ENCODE data around the gene NCAM1. TPM values are rescaled to one million over a fixed set of nuclear protein-coding genes. Genes with fewer than 3 reads are reported as not detected.

NCAM1 gene
- total RNA-seq, 1 donor from 2014 or later: 33.6 TPM

DNA sequence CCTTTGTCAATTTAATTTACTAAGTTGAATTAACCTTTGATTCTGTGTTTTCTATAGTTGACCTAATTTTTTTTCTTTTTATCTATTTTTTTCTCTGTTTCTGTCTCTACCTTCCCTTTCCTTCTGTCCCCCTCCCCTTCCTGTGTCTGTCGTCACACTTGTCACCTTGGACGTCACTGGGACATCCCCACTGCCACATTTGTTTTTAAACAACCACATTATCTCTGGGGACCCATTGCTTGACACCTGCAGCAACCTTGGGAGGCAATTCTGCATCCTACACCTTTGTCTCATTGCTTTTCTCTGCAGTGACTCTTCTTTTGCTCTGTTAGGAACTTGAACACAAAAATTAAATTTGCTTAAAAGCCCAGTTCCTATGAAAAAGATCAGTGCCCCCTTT lies 301.4 kb downstream of the NCAM1 start:
- DNase-seq (ENCODE audit: extremely low spot score in 2 of 2): no peak
- TF ChIP-seq POLR2AphosphoS5 (IDR thresholded peaks at IDR 0.05; ENCODE audit: insufficient read depth in 1 of 2, low read depth in 1 of 2) (no peak), POLR2A (IDR thresholded peaks at IDR 0.05) (no peak)
- TF ChIP-seq, protein P1, sequence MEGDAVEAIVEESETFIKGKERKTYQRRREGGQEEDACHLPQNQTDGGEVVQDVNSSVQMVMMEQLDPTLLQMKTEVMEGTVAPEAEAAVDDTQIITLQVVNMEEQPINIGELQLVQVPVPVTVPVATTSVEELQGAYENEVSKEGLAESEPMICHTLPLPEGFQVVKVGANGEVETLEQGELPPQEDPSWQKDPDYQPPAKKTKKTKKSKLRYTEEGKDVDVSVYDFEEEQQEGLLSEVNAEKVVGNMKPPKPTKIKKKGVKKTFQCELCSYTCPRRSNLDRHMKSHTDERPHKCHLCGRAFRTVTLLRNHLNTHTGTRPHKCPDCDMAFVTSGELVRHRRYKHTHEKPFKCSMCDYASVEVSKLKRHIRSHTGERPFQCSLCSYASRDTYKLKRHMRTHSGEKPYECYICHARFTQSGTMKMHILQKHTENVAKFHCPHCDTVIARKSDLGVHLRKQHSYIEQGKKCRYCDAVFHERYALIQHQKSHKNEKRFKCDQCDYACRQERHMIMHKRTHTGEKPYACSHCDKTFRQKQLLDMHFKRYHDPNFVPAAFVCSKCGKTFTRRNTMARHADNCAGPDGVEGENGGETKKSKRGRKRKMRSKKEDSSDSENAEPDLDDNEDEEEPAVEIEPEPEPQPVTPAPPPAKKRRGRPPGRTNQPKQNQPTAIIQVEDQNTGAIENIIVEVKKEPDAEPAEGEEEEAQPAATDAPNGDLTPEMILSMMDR (IDR thresholded peaks at IDR 0.05): no peak
- Histone ChIP-seq H3K27me3 (no peaks in the 10 kb centered on the region), H3K4me1 (no peaks in the 10 kb centered on the region), H3K27ac (no peak overlapping the region), H3K4me3 (no peak overlapping the region), H3K9me3 (no peaks in the 10 kb centered on the region), H3K36me3 (no peaks in the 10 kb centered on the region)
- intact Hi-C loops (cut with DNase I): no loop called here

GRCh38 chr11:113263458-113264259 lies 302.4 kb downstream of the NCAM1 start:
- no peak overlapping the region for H3K27ac ChIP-seq
- H3K27me3 ChIP-seq: no peaks in the 10 kb centered on the region
- DNase-seq (ENCODE audit: extremely low spot score in 2 of 2): no peak
- H3K4me3 ChIP-seq: no peak overlapping the region
- no peaks in the 10 kb centered on the region for H3K9me3 ChIP-seq
- intact Hi-C loops (cut with DNase I): no loop called here
- H3K36me3 ChIP-seq: no peaks in the 10 kb centered on the region
- no peak for TF ChIP-seq POLR2A (IDR thresholded peaks at IDR 0.05)
- TF ChIP-seq, protein P1 (IDR thresholded peaks at IDR 0.05): no peak
- TF ChIP-seq POLR2AphosphoS5 (IDR thresholded peaks at IDR 0.05; ENCODE audit: insufficient read depth in 1 of 2, low read depth in 1 of 2): no peak
- no peaks in the 10 kb centered on the region for H3K4me1 ChIP-seq

GRCh38 chr11:113265362-113265761 lies 304.1 kb downstream of the NCAM1 start:
- Histone ChIP-seq H3K27ac (no peak overlapping the region), H3K36me3 (no peaks in the 10 kb centered on the region), H3K4me1 (no peaks in the 10 kb centered on the region), H3K9me3 (no peaks in the 10 kb centered on the region), H3K4me3 (no peak overlapping the region), H3K27me3 (no peaks in the 10 kb centered on the region)
- intact Hi-C loops (cut with DNase I): no loop called here
- TF ChIP-seq POLR2A (IDR thresholded peaks at IDR 0.05) (no peak), POLR2AphosphoS5 (IDR thresholded peaks at IDR 0.05; ENCODE audit: insufficient read depth in 1 of 2, low read depth in 1 of 2) (no peak)
- TF ChIP-seq, protein P1 (IDR thresholded peaks at IDR 0.05): no peak
- no peak for DNase-seq (ENCODE audit: extremely low spot score in 2 of 2)

- Histone ChIP-seq H3K4me3 (no peak overlapping the region), H3K36me3 (no peaks in the 10 kb centered on the region), H3K9me3 (no peaks in the 10 kb centered on the region), H3K27me3 (no peaks in the 10 kb centered on the region), H3K27ac (no peak overlapping the region), H3K4me1 (no peaks in the 10 kb centered on the region)
- DNase-seq (ENCODE audit: extremely low spot score in 2 of 2): no peak
- no peak for TF ChIP-seq POLR2AphosphoS5 (IDR thresholded peaks at IDR 0.05; ENCODE audit: insufficient read depth in 1 of 2, low read depth in 1 of 2)
- TF ChIP-seq, protein P1 (IDR thresholded peaks at IDR 0.05): no peak
- TF ChIP-seq POLR2A (IDR thresholded peaks at IDR 0.05): no peak
- intact Hi-C loops (cut with DNase I): no loop called here
Measured at GRCh38 chr11:113267493-113267892, 306.3 kb downstream of the NCAM1 start.

DNA sequence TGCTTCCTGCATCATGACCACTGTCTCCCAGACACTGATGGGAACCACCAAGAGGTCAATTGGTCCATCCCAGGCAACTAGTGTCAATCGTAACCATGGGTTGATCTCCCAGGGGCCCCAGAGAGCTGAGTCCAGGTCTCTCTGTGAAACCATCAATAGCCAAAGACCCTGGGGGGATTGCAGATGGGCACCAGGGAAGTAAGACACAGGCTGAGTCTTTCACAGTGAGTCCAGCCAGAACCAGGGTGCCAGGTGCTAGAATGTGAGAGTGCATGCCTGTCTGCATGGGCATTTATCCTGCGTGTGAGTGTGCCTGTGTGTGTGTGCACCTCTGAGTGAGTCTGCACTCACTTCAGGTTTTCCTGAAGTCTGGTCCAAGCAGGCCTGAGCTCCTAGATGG lies 307.9 kb downstream of the NCAM1 start:
- DNase-seq (ENCODE audit: extremely low spot score in 2 of 2): no peak
- intact Hi-C loops (cut with DNase I): no loop called here
- Histone ChIP-seq H3K4me3 (no peak overlapping the region), H3K9me3 (no peaks in the 10 kb centered on the region), H3K27ac (no peak overlapping the region), H3K4me1 (no peaks in the 10 kb centered on the region), H3K36me3 (no peaks in the 10 kb centered on the region), H3K27me3 (no peaks in the 10 kb centered on the region)
- TF ChIP-seq, protein P1 (IDR thresholded peaks at IDR 0.05): no peak
- TF ChIP-seq POLR2AphosphoS5 (IDR thresholded peaks at IDR 0.05; ENCODE audit: insufficient read depth in 1 of 2, low read depth in 1 of 2) (no peak), POLR2A (IDR thresholded peaks at IDR 0.05) (no peak)

Measured in vagina (tissue), 2 donors.